HFFc6 (cell line): Measurements from ENCODE around the gene MIER2. TPM values are rescaled to one million over a fixed set of nuclear protein-coding genes. Genes with fewer than 3 reads are reported as not detected.

ENCODE experiments used
- total RNA-seq, 6 experiments: library from RNA; stranded (reverse); fragmentation: NEBNext Ultra II Directional; extraction: Animal tissue kit (Norgen Biotek cat#: 25700); gene quantifications; 2 replicates in 1 of 6; 3 replicates in 5 of 6; pipeline ENCODE4 v1.2.3, GENCODE V29; 2021

Gene MIER2
- total RNA-seq, 6 experiments from 2014 or later, result 31.7 to 42.2 (median 33.4) TPM

Other genes with a start within 250 kb of the MIER2 start
- under 1 TPM in 2 of 6 experiments, not detected in 4; 0.25 to 0.27 TPM for gene OR4F17, start 237.7 kb downstream of the MIER2 start, total RNA-seq
- gene PLPP2, start 53.4 kb downstream of the MIER2 start, total RNA-seq, result 10 to 100 TPM in 2 of 6 experiments, 1 to 10 TPM in 4; 3.5 to 15.0 (median 4.2) TPM
- not detected for gene C2CD4C, start 64.4 kb upstream of the MIER2 start, total RNA-seq
- not detected for gene SHC2, start 116.2 kb upstream of the MIER2 start, total RNA-seq
- under 1 TPM; 0.11 to 0.47 (median 0.21) TPM for gene MADCAM1, start 151.7 kb upstream of the MIER2 start, total RNA-seq
- 10 to 100 TPM; 20.2 to 24.7 (median 21.1) TPM for gene TPGS1, start 162.7 kb upstream of the MIER2 start, total RNA-seq
- 10 to 100 TPM; 63.8 to 79.9 (median 64.6) TPM for gene CDC34, start 187.0 kb upstream of the MIER2 start, total RNA-seq
- gene GZMM, start 199.3 kb upstream of the MIER2 start, total RNA-seq, result under 1 TPM in 1 of 6 experiments, not detected in 5; 0.24 TPM
- gene BSG, start 227.8 kb upstream of the MIER2 start, total RNA-seq, result 100 to 1,000 TPM; 422 to 534 (median 465) TPM
- 1 to 10 TPM; 2.8 to 3.6 (median 3.1) TPM for gene HCN2, start 245.1 kb upstream of the MIER2 start, total RNA-seq